Cardiac fibroblast (primary cell): ENCODE data around the gene TAF11L12.
"Not testable (repeated sequence)": the region's sequence is repeated elsewhere in the genome, so short reads cannot be mapped to it uniquely, and the experiment has no call there.

Experiments
- DNase-seq, 2 donors: peaks; one replicate each; pipeline versions ENCODE4 v3.0.0 to v3.0.0-alpha.2; 2010; ENCODE audit warnings: low read depth in 2 of 2
- H3K4me3 ChIP-seq, 2 donors: replicated peaks in 1 of 2; 1 replicate in 1 of 2; 2 replicates in 1 of 2; pipeline ENCODE4 v1.5.1; 2011; ENCODE audit warnings: low read depth in 2 of 2, low read length in 2 of 2, mild to moderate bottlenecking in 2 of 2, moderate library complexity in 1 of 2
- TF ChIP-seq, protein P1 (sequence below): IDR thresholded peaks from one replicate; pipeline ENCODE4 v1.5.1; 2011; ENCODE audit warnings: low read depth, mild to moderate bottlenecking, low read length, inconsistent platforms

TAF11L12 gene

DNA sequence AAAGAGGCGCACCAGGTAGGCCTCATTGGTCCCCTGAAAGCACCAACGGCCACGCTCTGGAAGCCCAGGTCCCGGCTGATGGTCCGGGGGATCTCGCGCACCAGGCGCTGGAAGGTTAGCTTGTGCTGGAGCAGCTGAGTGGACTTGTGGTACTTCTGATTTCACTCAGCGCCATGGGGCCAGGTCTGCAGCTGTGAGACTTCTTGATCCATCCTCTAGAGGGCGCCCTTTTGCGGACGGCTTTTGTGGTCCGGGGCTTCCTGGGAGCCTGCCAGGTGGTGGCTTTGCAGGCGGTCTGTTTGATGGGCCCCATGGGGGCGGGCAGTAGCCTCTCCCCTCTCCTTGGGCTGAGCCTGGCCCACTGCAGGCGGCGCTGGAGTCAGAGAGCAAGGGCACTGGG lies 10.4 kb downstream of the TAF11L12 start:
- no peak for DNase-seq
- no peak overlapping the region for H3K4me3 ChIP-seq
- TF ChIP-seq, protein P1, sequence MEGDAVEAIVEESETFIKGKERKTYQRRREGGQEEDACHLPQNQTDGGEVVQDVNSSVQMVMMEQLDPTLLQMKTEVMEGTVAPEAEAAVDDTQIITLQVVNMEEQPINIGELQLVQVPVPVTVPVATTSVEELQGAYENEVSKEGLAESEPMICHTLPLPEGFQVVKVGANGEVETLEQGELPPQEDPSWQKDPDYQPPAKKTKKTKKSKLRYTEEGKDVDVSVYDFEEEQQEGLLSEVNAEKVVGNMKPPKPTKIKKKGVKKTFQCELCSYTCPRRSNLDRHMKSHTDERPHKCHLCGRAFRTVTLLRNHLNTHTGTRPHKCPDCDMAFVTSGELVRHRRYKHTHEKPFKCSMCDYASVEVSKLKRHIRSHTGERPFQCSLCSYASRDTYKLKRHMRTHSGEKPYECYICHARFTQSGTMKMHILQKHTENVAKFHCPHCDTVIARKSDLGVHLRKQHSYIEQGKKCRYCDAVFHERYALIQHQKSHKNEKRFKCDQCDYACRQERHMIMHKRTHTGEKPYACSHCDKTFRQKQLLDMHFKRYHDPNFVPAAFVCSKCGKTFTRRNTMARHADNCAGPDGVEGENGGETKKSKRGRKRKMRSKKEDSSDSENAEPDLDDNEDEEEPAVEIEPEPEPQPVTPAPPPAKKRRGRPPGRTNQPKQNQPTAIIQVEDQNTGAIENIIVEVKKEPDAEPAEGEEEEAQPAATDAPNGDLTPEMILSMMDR = no peak

DNA sequence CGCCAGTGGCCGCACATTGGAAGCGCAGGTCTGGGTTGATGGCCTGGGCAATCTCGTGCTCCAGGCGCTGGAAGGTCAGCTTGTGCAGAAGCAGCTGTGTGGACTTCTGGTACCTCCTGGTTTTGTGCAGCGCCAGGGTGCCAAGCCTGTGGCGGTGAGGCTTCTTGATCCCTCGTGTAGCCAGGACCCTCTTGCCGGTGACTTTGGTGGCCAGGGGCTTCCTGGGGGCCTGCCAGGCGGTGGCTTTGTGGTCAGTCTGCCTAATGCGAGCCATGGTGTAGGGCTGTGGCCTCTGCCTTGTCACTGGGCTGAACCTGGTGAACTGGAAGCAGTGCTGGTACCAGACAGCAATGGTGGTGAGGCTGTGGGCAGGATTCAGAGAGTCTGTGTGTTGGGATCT lies 15.5 kb downstream of the TAF11L12 start:
- DNase-seq = no peak
- TF ChIP-seq, protein P1 = no peak
- H3K4me3 ChIP-seq = no peak overlapping the region

DNA sequence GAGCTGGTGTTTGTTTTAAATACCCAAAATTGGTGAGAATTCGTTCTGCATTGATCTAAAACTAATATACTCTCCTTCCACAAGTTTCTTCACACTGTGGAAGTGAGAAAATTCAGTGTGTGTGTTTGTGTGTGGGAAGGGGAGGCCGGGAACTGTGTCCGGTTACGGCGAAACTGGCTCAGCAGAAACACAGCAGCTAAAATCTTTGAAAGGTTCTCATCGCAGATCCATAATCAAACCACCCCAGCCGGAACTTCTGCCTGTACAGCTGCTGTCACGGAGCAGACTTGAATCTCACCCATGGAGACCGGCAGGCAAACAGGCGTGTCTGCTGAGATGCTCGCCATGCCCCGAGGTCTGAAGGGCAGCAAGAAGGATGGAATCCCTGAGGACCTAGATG lies 21.6 kb downstream of the TAF11L12 start, which contains the start of gene TAF11L13:
Gene TAF11L13, plus strand, starts transcription at position 301 of the 400 bp plus-strand sequence.
- DNase-seq, H3K4me3 ChIP-seq: not testable (repeated sequence)

DNA sequence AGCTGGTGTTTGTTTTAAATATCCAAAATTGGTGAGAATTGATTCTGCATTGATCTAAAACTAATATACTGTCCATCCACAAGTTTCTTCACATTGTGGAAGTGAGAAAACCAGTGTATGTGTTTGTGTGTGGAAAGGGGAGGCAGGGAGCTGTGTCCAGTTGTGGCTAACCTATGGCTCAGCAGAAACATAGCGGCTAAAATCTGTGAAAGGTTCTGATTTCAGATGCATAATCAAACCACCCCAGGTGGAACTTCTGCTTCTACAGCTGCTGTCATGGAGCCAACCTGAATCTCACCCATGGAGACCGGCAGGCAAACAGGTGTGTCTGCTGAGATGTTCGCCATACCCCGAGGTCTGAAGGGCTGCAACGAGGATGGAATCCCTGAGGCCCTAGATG lies 24.0 kb downstream of the TAF11L12 start, which contains the start of gene TAF11L14:
Gene TAF11L14, plus strand, starts transcription at position 301 of the 400 bp plus-strand sequence.
- DNase-seq = no peak
- H3K4me3 ChIP-seq = no peak within 1 kb of the TSS
- TF ChIP-seq, protein P1 = no peak

DNA sequence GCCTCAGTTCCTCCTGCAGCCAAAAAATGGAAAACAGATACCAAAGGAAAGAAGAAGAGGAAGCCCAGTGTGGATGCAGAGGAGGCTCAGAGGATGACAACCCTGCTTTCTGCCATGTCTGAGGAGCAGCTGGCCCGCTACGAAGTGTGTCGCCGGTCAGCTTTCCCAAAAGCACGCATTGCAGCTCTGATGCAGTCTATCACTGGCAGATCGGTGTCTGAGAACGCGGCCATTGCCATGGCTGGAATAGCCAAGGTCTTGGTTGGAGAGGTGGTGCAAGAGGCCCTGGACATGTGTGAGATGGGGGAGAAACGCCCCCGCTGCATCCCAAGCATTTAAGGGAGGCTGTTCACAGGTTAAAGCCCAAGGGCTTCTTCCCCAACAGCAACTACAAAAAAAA lies 39.0 kb downstream of the TAF11L12 start:
- not testable (repeated sequence) for DNase-seq, H3K4me3 ChIP-seq

DNA sequence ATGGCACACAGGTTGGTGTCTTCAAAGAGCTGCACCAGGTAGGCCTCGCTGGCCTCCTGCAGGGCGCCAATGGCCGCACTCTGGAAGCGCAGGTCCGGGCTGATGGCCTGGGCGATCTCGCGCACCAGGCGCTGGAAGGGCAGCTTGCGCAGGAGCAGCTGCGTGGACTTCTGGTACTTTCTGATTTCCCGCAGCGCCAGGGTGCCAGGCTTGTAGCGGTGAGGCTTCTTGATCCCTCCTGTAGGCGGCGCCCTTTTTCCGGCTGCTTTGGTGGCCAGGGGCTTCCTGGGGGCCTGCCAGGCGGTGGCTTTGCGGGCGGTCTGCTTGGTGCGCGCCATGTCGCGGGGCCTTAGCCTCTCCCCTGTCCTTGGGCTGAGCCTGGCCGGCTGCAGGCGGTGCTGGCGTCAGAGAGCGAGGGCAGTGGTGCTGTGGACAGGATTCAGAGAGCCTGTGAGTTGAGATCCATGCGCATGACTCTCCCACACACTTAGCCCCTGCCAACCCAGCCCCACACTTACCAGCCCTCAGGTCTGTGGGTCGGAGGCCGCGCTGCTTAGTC lies 45.1 kb downstream of the TAF11L12 start:
- DNase-seq, H3K4me3 ChIP-seq: not testable (repeated sequence)

DNA sequence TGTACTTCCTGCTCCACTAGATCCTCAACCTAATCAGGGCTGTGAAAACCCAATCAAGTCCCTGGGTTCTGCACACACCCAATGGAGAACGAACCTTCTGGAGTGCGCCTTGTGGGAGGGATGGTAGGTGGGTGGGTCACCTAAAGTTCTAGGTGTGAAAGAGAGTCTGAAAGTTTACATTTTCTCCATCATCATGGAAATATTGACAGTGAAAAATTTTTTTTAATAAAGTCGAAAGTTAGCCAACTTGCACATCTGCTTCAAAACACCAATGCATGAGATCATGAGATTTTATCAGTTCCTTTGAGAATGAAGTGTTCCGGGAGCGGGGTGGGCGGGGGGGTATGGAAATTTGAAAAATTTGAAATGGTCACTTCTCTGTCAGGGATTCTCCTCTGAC lies 45.7 kb downstream of the TAF11L12 start:
- TF ChIP-seq, protein P1 = no peak
- no peak for DNase-seq
- H3K4me3 ChIP-seq = no peak overlapping the region
